ENCODE data around the gene MORN1.
A peak's percentile ranks its signal among the peaks of the same experiment; 100 is the strongest.
"Not testable (repeated sequence)": the region's sequence is repeated elsewhere in the genome, so short reads cannot be mapped to it uniquely, and the experiment has no call there.

MORN1 gene

DNA sequence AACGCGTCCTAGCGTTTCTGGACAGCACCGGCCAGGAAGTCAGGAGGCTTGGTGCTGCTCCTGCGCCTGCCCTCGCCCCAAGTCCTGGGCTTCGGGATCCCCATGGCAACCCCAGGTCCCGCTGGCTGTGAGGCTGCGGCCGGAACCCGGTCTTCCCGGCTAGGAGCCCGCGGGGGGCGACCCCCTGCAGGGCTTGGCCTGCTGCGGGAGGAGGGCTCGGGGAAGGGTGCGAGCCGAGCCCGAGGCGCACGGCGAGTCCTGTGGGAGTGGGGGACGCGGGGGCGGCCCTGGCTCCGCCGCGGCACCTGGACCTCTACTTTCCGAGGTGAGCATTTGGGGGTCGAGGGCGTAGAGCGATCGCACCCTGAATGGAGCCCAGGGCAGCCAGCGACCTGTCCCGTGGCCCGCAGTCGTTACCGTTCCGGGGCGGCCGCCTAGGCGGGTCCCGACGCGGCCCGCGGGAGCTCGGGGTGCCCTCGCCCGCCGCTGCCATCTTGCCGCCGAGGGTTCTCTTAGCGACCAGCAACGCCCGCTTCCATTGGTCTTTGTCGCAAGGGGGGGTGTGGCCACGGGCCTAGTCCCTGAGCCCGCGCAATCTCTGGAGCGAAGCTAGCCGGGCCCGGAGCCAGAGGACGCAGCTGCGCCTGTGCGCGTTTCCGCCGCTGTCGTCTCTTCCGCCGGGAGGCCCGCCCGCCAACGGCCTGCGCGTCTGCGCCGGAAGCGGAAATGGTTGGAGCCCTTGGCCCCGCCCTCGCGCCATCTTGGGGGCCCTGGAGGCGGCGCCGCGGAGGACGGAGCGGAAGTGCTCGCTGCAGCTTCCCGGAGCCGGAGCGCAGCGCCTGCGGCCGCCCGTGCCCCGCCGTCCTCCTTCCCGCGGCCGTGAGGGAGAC, at the start of gene MORN1, which contains the start of gene RER1:
TSS of gene MORN1 (minus strand) at position 514 of the 890 bp plus-strand sequence. CDS start at position 493, 21 bp downstream.
TSS of gene RER1 (plus strand) at position 801 of the 890 bp plus-strand sequence. CDS start 3,950 bp downstream, outside the sequence.
- H3K9ac ChIP-seq (ENCODE audit: low read length), result peak within 1 kb of the TSS; percentile 85
- no peaks in the 10 kb centered on the region for H3K9me3 ChIP-seq (ENCODE audit: control insufficient read depth, low read depth, low read length)
- H3K36me3 ChIP-seq (ENCODE audit: control insufficient read depth, low read depth, low read length), result peaks cover 8% of the 10 kb centered on the region
- H3K4me1 ChIP-seq (ENCODE audit: control insufficient read depth, low read depth, low read length), result peaks cover 4% of the 10 kb centered on the region
- peak within 1 kb of the TSS; percentile 84 for H3K4me3 ChIP-seq (ENCODE audit: low read length)
- no peaks in the 10 kb centered on the region for H3K27me3 ChIP-seq (ENCODE audit: control insufficient read depth, insufficient read depth, low read length)
- H3K27ac ChIP-seq (ENCODE audit: low read length), result peak within 1 kb of the TSS; percentile 32

DNA sequence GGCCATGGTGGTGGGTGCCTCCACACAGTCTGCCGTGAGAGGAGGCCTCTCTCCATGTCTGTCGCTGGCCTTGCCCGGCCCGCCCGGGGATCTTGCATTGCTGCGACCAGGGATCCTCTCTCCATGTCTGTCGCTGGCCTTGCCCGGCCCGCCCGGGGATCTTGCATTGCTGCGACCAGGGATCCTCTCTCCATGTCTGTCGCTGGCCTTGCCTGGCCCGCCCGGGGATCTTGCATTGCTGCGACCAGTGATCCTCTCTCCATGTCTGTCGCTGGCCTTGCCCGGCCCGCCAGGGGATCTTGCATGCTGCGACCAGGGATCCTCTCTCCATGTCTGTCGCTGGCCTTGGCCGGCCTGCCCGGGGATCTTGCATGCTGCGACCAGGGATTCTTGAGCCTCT, 49.0 kb upstream of the MORN1 start:
- H3K4me1 ChIP-seq (ENCODE audit: control insufficient read depth, low read depth, low read length); H3K9ac ChIP-seq (ENCODE audit: low read length); H3K4me3 ChIP-seq (ENCODE audit: low read length); H3K27ac ChIP-seq (ENCODE audit: low read length); H3K9me3 ChIP-seq (ENCODE audit: control insufficient read depth, low read depth, low read length); H3K36me3 ChIP-seq (ENCODE audit: control insufficient read depth, low read depth, low read length): not testable (repeated sequence)
- peaks cover 37% of the 10 kb centered on the region for H3K27me3 ChIP-seq (ENCODE audit: control insufficient read depth, insufficient read depth, low read length)

DNA sequence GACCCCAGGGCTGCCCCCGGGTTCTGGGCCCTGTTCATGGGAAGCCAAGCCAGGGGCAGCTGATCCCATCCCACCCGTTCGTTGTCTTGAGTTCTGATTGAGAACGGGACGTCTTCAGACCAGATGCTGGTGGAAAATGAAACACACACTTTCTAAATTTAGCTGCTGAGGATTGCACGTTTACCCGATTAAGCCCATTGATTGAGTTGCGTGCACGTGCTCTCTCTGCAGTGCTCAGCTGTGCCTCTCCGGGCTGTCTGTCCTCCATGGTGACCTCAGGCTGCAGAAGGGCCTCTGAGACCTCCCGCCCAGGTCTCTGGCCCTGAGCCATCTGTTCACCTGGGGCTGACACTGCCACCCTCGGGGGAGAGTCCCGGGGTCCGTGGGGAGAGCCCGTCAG, 48.0 kb upstream of the MORN1 start:
- Histone ChIP-seq H3K9ac (ENCODE audit: low read length) (no peak overlapping the region), H3K36me3 (ENCODE audit: control insufficient read depth, low read depth, low read length) (no peaks in the 10 kb centered on the region), H3K27me3 (ENCODE audit: control insufficient read depth, insufficient read depth, low read length) (peaks cover 28% of the 10 kb centered on the region), H3K4me1 (ENCODE audit: control insufficient read depth, low read depth, low read length) (no peaks in the 10 kb centered on the region), H3K27ac (ENCODE audit: low read length) (no peak overlapping the region), H3K9me3 (ENCODE audit: control insufficient read depth, low read depth, low read length) (no peaks in the 10 kb centered on the region), H3K4me3 (ENCODE audit: low read length) (no peak overlapping the region)

DNA sequence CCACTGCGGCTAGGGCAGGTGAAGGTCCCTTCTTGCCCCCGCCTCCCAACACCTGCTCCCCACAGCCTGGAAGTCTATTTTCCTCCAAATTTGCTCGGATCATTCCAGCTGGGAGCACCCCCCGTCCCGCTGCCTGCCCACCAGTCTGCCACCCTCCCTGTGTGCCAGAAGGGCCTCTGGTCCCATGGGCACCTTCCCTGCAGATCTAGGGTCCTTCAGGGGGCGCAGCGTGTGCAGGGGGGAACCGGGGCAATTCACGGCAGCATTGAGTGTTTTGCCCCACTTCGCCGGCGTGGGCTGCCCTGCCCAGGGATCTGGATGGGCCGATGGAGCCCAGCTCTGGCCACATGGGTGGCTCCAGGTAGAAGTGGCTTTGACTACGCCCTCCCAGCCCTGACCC, 47.3 kb upstream of the MORN1 start:
- peaks cover 21% of the 10 kb centered on the region for H3K27me3 ChIP-seq (ENCODE audit: control insufficient read depth, insufficient read depth, low read length)
- H3K4me1 ChIP-seq (ENCODE audit: control insufficient read depth, low read depth, low read length), result no peaks in the 10 kb centered on the region
- no peak overlapping the region for H3K9ac ChIP-seq (ENCODE audit: low read length)
- no peaks in the 10 kb centered on the region for H3K36me3 ChIP-seq (ENCODE audit: control insufficient read depth, low read depth, low read length)
- H3K9me3 ChIP-seq (ENCODE audit: control insufficient read depth, low read depth, low read length), result no peaks in the 10 kb centered on the region
- no peak overlapping the region for H3K4me3 ChIP-seq (ENCODE audit: low read length)
- H3K27ac ChIP-seq (ENCODE audit: low read length), result no peak overlapping the region

DNA sequence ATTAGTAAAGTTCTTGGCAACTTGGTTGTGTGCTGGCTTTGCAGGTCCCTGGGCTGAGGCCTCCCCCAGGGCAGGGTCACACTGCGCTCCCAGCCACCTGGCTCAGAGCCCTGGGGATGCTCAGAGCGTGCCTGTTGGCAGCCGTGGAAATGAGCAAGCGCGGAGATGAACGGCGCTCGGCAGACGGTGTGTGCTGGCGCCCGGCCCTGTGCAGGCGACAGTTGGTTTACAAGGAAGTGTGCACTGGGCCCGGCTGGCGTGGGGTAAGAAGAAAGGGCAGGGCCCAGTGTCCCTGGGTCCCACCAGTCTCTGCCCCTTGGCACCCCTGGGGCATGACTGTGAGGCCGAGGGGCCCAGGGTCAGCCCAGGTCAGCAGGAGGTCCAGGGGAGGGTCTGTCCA, 46.7 kb upstream of the MORN1 start:
- Histone ChIP-seq H3K9ac (ENCODE audit: low read length) (no peak overlapping the region), H3K27me3 (ENCODE audit: control insufficient read depth, insufficient read depth, low read length) (peaks cover 17% of the 10 kb centered on the region), H3K4me1 (ENCODE audit: control insufficient read depth, low read depth, low read length) (no peaks in the 10 kb centered on the region), H3K36me3 (ENCODE audit: control insufficient read depth, low read depth, low read length) (no peaks in the 10 kb centered on the region), H3K9me3 (ENCODE audit: control insufficient read depth, low read depth, low read length) (no peaks in the 10 kb centered on the region), H3K27ac (ENCODE audit: low read length) (no peak overlapping the region), H3K4me3 (ENCODE audit: low read length) (no peak overlapping the region)

DNA sequence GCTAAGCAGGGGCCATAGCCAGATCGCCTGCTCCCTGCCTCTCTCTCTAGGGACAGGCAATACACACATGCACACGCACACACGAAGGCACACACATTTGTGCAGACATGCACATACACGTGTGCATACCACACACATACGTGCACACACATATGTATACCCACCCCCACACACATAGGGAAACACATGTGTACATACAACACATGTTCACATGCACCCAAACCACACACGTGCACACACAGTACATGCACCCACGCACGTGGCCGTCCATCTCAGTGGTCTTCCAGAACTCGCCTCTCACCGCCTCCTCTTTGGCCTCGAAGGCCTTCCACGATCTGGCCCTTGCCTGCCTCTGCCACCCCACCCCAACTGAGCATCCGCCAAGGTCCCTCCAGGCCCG, 46.3 kb upstream of the MORN1 start:
- H3K27me3 ChIP-seq (ENCODE audit: control insufficient read depth, insufficient read depth, low read length), result peaks cover 13% of the 10 kb centered on the region
- H3K9me3 ChIP-seq (ENCODE audit: control insufficient read depth, low read depth, low read length), result no peaks in the 10 kb centered on the region
- no peak overlapping the region for H3K27ac ChIP-seq (ENCODE audit: low read length)
- H3K9ac ChIP-seq (ENCODE audit: low read length), result no peak overlapping the region
- H3K4me3 ChIP-seq (ENCODE audit: low read length), result no peak overlapping the region
- H3K36me3 ChIP-seq (ENCODE audit: control insufficient read depth, low read depth, low read length), result no peaks in the 10 kb centered on the region
- H3K4me1 ChIP-seq (ENCODE audit: control insufficient read depth, low read depth, low read length), result no peaks in the 10 kb centered on the region

- Histone ChIP-seq H3K27ac (ENCODE audit: low read length) (no peak overlapping the region), H3K36me3 (ENCODE audit: control insufficient read depth, low read depth, low read length) (no peaks in the 10 kb centered on the region), H3K4me1 (ENCODE audit: control insufficient read depth, low read depth, low read length) (peaks cover 5% of the 10 kb centered on the region), H3K4me3 (ENCODE audit: low read length) (no peak overlapping the region), H3K9ac (ENCODE audit: low read length) (no peak overlapping the region), H3K9me3 (ENCODE audit: control insufficient read depth, low read depth, low read length) (no peaks in the 10 kb centered on the region), H3K27me3 (ENCODE audit: control insufficient read depth, insufficient read depth, low read length) (peaks cover 5% of the 10 kb centered on the region)
Measured at GRCh38 chr1:2436876-2437275, 45.5 kb upstream of the MORN1 start.

- Histone ChIP-seq H3K9ac (ENCODE audit: low read length) (no peak overlapping the region), H3K36me3 (ENCODE audit: control insufficient read depth, low read depth, low read length) (no peaks in the 10 kb centered on the region), H3K27me3 (ENCODE audit: control insufficient read depth, insufficient read depth, low read length) (no peaks in the 10 kb centered on the region), H3K4me3 (ENCODE audit: low read length) (no peak overlapping the region), H3K4me1 (ENCODE audit: control insufficient read depth, low read depth, low read length) (peaks cover 5% of the 10 kb centered on the region), H3K27ac (ENCODE audit: low read length) (no peak overlapping the region), H3K9me3 (ENCODE audit: control insufficient read depth, low read depth, low read length) (no peaks in the 10 kb centered on the region)
Measured at GRCh38 chr1:2435746-2436355, 44.5 kb upstream of the MORN1 start.

- no peaks in the 10 kb centered on the region for H3K36me3 ChIP-seq (ENCODE audit: control insufficient read depth, low read depth, low read length)
- H3K27ac ChIP-seq (ENCODE audit: low read length), result no peak overlapping the region
- H3K9me3 ChIP-seq (ENCODE audit: control insufficient read depth, low read depth, low read length), result no peaks in the 10 kb centered on the region
- H3K9ac ChIP-seq (ENCODE audit: low read length), result no peak overlapping the region
- no peak overlapping the region for H3K4me3 ChIP-seq (ENCODE audit: low read length)
- H3K27me3 ChIP-seq (ENCODE audit: control insufficient read depth, insufficient read depth, low read length), result no peaks in the 10 kb centered on the region
- peaks cover 5% of the 10 kb centered on the region for H3K4me1 ChIP-seq (ENCODE audit: control insufficient read depth, low read depth, low read length)
Measured at GRCh38 chr1:2435091-2435490, 43.7 kb upstream of the MORN1 start.

DNA sequence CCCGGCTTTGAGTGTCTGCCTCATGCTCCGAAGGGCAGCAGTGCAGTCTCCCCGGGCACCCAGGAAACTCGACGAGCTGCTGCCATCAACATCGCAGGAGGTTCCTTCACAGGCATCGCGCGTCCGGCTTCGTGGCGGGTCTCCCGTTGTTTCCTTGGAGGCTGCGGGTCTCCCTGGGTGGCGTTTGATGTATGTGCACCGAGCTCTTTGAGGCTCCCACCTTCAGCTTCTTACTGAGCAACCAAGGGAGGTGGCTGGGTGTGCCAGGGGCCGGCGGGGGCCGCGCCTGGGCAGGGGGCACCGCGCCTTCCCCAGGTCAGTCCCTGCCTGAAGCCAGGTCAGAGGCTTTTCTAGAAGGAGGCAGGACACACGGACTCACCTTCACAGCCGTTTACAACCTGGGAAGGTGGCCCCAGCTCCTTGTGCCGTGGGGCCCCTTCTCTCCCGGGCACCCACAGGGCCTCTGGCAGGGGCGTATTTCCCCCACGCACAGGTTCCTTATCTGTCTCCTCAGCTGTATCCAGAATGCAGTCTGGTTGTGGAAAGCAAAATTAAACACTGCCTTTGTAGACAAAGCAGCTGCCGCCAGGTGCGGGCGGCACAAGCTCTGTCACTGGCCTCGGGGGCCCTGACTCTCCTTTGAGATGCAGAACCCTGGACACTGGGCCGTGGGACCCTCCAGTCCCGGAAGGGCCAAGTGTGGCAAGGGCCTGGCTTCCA, 42.7 kb upstream of the MORN1 start:
- H3K27ac ChIP-seq (ENCODE audit: low read length), result no peak overlapping the region
- no peaks in the 10 kb centered on the region for H3K27me3 ChIP-seq (ENCODE audit: control insufficient read depth, insufficient read depth, low read length)
- no peak overlapping the region for H3K9ac ChIP-seq (ENCODE audit: low read length)
- H3K4me1 ChIP-seq (ENCODE audit: control insufficient read depth, low read depth, low read length), result peaks cover 5% of the 10 kb centered on the region
- H3K9me3 ChIP-seq (ENCODE audit: control insufficient read depth, low read depth, low read length), result no peaks in the 10 kb centered on the region
- H3K36me3 ChIP-seq (ENCODE audit: control insufficient read depth, low read depth, low read length), result no peaks in the 10 kb centered on the region
- no peak overlapping the region for H3K4me3 ChIP-seq (ENCODE audit: low read length)

DNA sequence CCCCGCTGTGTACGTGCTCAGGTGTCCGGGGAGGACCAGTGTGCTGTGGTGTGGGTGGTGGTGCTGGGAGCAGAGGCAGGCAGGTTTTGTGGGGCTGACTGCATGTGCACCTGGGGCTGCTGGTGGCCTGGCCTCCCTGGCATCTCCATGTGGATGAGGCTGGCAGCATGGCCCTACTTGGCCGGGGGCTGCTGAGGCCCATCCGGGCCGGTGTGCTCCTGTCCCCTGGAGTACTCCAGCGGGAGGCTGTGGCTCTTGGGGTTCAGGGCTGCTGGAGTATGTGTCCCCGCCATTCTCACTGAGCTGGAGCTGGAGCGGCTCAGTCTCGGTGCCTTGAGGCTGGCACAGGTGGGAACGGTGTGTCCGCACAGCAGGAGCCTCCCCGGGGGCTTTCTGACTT, 41.8 kb upstream of the MORN1 start:
- H3K27me3 ChIP-seq (ENCODE audit: control insufficient read depth, insufficient read depth, low read length), result no peaks in the 10 kb centered on the region

More for the DNA sequence above, 41.8 kb upstream of the MORN1 start:
- no peak overlapping the region for H3K27ac ChIP-seq (ENCODE audit: low read length)
- no peak overlapping the region for H3K4me3 ChIP-seq (ENCODE audit: low read length)
- no peak overlapping the region for H3K9ac ChIP-seq (ENCODE audit: low read length)
- peaks cover 5% of the 10 kb centered on the region for H3K4me1 ChIP-seq (ENCODE audit: control insufficient read depth, low read depth, low read length)
- H3K36me3 ChIP-seq (ENCODE audit: control insufficient read depth, low read depth, low read length), result no peaks in the 10 kb centered on the region
- no peaks in the 10 kb centered on the region for H3K9me3 ChIP-seq (ENCODE audit: control insufficient read depth, low read depth, low read length)
